ENCODE data around the gene EPHX1.

- TF ChIP-seq CTCF (IDR thresholded peaks at IDR 0.05) (peak; percentile 61), KDM1A (IDR thresholded peaks at IDR 0.05; ENCODE audit: low read depth) (no peak), REST (IDR thresholded peaks at IDR 0.05) (no peak), BCL3 (IDR thresholded peaks at IDR 0.05) (no peak), EP300 (IDR thresholded peaks at IDR 0.05) (no peak), POLR2A (IDR thresholded peaks at IDR 0.05; ENCODE audit: low read length) (no peak), USF2 (IDR thresholded peaks at IDR 0.05) (no peak), MAX (IDR thresholded peaks at IDR 0.05) (no peak; the same call in 1 of the 2 replicates), RAD21 (conservative IDR thresholded peaks at IDR 0.05 in 1 of 2, IDR thresholded peaks at IDR 0.05 in 1 of 2) (peak; percentile 27 to 42; a peak in 3 of 5 replicates), SREBF2 (IDR thresholded peaks at IDR 0.05) (no peak), HMGXB4 (CRISPR knock-in tag; IDR thresholded peaks at IDR 0.05; ENCODE audit: borderline replicate concordance) (no peak), SMC3 (IDR thresholded peaks at IDR 0.05) (peak; percentile 29; the same call in 2 of the 3 replicates), HDAC2 (IDR thresholded peaks at IDR 0.05) (no peak)
Observed at GRCh38 chr1:225811622-225812487, 1.9 kb downstream of the EPHX1 start.

All from A549 (cell line).